Spleen (tissue), 7 donors: ENCODE measurements around the gene RAD54L2.

Experiments
- POLR2A ChIP-seq, 3 donors: fragments of 450-650 bp; IDR thresholded peaks; one replicate each; pipeline ENCODE4 v1.5.1; 2017; ENCODE audit warnings: antibody characterized with exemption in 3 of 3, mild to moderate bottlenecking in 1 of 3
- POLR2AphosphoS5 ChIP-seq, 3 donors: sonication (generic); formaldehyde crosslinking; IDR thresholded peaks; one replicate each; pipeline ENCODE4 v1.5.1; 2017; ENCODE audit warnings: antibody characterized with exemption in 3 of 3
- TF ChIP-seq, protein P1 (sequence below), 11 experiments: fragments of 200-600 bp in 7 of 11; fragments of 450-650 bp in 4 of 11; sonication (generic) in 4 of 11; IDR thresholded peaks in 8 of 11; conservative IDR thresholded peaks in 3 of 11; 1 replicate in 7 of 11; 2 replicates in 4 of 11; pipeline versions ENCODE4 v1.4.0 to v1.8.0; 2016 to 2021; ENCODE audit warnings: antibody characterized with exemption in 11 of 11, inconsistent platforms in 4 of 11, mild to moderate bottlenecking in 1 of 11
- donor health status: DM: no; HTN: no; CAD: no; lungs with moderate emphysema.
- donor health status: DM: no; HTN: no; CAD: no.
- donor health status: DM: no; HTN: no; CAD: no.

DNA sequence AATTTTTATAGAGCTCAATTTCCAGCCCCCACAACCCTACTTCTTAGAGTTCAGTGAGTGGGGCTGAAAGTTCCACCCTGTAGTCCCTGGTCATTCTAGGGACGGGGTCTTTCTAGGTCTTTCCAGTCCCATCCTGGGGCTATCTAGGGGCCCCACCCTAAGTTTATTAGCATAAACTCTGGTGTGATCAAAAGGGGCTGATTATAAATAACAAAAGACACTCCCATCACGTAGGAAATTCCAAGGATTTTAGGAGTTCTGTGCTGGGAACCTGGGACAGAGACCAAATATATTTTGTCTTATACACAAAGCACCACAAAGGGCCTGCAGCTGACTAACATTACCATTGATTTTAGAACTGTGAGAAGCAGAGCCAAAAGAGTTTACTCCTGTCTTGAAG, 41.9 kb downstream of the RAD54L2 start:
- no peak for TF ChIP-seq POLR2AphosphoS5 (IDR thresholded peaks at IDR 0.05)
- TF ChIP-seq, protein P1, sequence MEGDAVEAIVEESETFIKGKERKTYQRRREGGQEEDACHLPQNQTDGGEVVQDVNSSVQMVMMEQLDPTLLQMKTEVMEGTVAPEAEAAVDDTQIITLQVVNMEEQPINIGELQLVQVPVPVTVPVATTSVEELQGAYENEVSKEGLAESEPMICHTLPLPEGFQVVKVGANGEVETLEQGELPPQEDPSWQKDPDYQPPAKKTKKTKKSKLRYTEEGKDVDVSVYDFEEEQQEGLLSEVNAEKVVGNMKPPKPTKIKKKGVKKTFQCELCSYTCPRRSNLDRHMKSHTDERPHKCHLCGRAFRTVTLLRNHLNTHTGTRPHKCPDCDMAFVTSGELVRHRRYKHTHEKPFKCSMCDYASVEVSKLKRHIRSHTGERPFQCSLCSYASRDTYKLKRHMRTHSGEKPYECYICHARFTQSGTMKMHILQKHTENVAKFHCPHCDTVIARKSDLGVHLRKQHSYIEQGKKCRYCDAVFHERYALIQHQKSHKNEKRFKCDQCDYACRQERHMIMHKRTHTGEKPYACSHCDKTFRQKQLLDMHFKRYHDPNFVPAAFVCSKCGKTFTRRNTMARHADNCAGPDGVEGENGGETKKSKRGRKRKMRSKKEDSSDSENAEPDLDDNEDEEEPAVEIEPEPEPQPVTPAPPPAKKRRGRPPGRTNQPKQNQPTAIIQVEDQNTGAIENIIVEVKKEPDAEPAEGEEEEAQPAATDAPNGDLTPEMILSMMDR (IDR thresholded peaks at IDR 0.05 in 8 of 11, conservative IDR thresholded peaks at IDR 0.05 in 3 of 11) = no peak
- TF ChIP-seq POLR2A (IDR thresholded peaks at IDR 0.05) = no peak
